ENCODE results near the gene SPPL2B. TPM values are rescaled to one million over a fixed set of nuclear protein-coding genes. Genes with fewer than 3 reads are reported as not detected.

SPPL2B gene
- total RNA-seq, 1 experiment from 2014 or later: 76.0 TPM

DNA sequence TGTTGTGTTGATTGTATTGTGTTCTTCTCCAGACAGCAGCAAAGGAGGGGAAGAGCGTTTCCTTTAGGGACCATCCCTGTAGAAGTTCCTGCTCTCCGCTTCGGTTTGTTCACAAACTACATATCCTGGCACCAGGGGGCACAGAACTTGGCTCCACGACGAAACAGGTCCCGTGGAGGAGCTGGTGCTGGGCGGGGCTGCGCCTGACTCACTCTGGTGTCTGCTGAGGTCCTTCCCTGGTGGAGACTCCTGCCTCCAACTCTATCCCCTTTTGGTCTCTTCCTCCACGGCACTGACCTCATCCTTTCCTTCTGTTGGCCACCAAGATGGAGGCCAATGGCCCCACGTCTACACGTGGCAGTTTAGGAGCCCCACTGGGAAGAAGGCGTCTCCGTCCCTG lies 46.3 kb downstream of the SPPL2B start:
- no peaks in the 10 kb centered on the region for H3K27me3 ChIP-seq (ENCODE audit: control insufficient read depth, insufficient read depth, low read length)
- in situ Hi-C loops (cut with HindIII; ENCODE audit: low pct_unique_long_range_greater_than_20kb, low sequenced_read_pairs) (no loop called here), intact Hi-C loops (cut with micrococcal nuclease; ENCODE audit: unreplicated experiment) (no loop called here)
- H3K4me1 ChIP-seq (ENCODE audit: control insufficient read depth, insufficient read depth, low read length): no peaks in the 10 kb centered on the region
- CTCF ChIA-PET: no interaction called here
- no TSS peak for BruUV-seq (replicated peaks)
- H3K4me3 ChIP-seq (ENCODE audit: low read depth in 2 of 2, low read length in 2 of 2): no peak overlapping the region
- no peak for ATAC-seq
- no peaks in the 10 kb centered on the region for H3K36me3 ChIP-seq (ENCODE audit: control insufficient read depth, insufficient read depth, low read length)
- DNase-seq (ENCODE audit: low read depth, low spot score): no peak
- TF ChIP-seq TCF7L2 (IDR thresholded peaks at IDR 0.05; ENCODE audit: low read depth, low read length) (no peak), POLR2AphosphoS5 (IDR thresholded peaks at IDR 0.05; ENCODE audit: low read depth, low read length) (no peak), SIN3A (IDR thresholded peaks at IDR 0.05; ENCODE audit: borderline replicate concordance, insufficient read depth, low read depth, low read length) (no peak)
- TF ChIP-seq, protein P1, sequence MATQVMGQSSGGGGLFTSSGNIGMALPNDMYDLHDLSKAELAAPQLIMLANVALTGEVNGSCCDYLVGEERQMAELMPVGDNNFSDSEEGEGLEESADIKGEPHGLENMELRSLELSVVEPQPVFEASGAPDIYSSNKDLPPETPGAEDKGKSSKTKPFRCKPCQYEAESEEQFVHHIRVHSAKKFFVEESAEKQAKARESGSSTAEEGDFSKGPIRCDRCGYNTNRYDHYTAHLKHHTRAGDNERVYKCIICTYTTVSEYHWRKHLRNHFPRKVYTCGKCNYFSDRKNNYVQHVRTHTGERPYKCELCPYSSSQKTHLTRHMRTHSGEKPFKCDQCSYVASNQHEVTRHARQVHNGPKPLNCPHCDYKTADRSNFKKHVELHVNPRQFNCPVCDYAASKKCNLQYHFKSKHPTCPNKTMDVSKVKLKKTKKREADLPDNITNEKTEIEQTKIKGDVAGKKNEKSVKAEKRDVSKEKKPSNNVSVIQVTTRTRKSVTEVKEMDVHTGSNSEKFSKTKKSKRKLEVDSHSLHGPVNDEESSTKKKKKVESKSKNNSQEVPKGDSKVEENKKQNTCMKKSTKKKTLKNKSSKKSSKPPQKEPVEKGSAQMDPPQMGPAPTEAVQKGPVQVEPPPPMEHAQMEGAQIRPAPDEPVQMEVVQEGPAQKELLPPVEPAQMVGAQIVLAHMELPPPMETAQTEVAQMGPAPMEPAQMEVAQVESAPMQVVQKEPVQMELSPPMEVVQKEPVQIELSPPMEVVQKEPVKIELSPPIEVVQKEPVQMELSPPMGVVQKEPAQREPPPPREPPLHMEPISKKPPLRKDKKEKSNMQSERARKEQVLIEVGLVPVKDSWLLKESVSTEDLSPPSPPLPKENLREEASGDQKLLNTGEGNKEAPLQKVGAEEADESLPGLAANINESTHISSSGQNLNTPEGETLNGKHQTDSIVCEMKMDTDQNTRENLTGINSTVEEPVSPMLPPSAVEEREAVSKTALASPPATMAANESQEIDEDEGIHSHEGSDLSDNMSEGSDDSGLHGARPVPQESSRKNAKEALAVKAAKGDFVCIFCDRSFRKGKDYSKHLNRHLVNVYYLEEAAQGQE (IDR thresholded peaks at IDR 0.05; ENCODE audit: insufficient read depth in 1 of 2, low read depth in 2 of 2, low read length in 1 of 2): no peak
- TF ChIP-seq, protein P2, sequence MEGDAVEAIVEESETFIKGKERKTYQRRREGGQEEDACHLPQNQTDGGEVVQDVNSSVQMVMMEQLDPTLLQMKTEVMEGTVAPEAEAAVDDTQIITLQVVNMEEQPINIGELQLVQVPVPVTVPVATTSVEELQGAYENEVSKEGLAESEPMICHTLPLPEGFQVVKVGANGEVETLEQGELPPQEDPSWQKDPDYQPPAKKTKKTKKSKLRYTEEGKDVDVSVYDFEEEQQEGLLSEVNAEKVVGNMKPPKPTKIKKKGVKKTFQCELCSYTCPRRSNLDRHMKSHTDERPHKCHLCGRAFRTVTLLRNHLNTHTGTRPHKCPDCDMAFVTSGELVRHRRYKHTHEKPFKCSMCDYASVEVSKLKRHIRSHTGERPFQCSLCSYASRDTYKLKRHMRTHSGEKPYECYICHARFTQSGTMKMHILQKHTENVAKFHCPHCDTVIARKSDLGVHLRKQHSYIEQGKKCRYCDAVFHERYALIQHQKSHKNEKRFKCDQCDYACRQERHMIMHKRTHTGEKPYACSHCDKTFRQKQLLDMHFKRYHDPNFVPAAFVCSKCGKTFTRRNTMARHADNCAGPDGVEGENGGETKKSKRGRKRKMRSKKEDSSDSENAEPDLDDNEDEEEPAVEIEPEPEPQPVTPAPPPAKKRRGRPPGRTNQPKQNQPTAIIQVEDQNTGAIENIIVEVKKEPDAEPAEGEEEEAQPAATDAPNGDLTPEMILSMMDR (IDR thresholded peaks at IDR 0.05): no peak
- no peak overlapping the region for H3K27ac ChIP-seq (ENCODE audit: low read length)
- no peaks in the 10 kb centered on the region for H3K9me3 ChIP-seq (ENCODE audit: control insufficient read depth, insufficient read depth, low read depth, low read length)
- POLR2A ChIA-PET: no interaction called here

DNA sequence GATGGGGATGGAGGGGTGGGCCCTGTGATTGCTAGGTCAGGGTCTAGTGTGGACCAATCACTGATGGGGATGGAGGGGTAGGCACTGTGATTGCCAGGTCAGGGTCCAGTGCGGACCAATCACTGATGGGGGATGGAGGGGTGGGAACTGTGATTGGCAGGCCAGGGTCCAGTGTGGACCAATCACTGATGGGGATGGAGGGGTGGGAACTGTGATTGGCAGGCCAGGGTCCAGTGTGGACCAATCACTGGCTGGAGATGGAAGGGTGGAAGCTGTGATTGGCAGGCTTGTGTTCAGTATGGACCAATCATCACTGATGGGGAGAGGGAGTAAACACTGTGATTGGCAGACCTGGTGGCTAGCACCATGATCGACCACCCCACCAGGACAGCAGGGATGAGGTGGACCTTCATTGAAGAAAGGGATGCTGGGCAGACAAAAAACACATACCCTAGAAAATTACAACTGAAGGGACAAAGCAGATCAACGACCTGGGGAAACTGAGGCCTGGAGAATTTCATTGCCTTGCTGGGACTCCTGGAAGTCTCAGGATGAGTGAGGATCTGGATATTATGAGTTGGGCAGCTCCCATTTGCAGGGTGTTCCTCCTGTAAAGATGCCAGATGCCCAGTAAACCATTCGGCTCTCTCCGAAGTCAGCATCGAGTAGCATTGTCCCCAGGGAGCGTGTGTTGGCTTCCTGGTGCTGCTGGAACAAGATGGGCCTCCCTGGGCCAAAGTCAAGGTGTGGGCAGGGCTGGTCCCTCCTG lies 47.1 kb downstream of the SPPL2B start:
- ATAC-seq (0 out of 2 replicates have a peak, but pooled peaks have one; percentile 27), DNase-seq (ENCODE audit: low read depth, low spot score) (no peak)
- Histone ChIP-seq H3K9me3 (ENCODE audit: control insufficient read depth, insufficient read depth, low read depth, low read length) (no peaks in the 10 kb centered on the region), H3K36me3 (ENCODE audit: control insufficient read depth, insufficient read depth, low read length) (no peaks in the 10 kb centered on the region), H3K4me3 (ENCODE audit: low read depth in 2 of 2, low read length in 2 of 2) (no peak overlapping the region), H3K27me3 (ENCODE audit: control insufficient read depth, insufficient read depth, low read length) (no peaks in the 10 kb centered on the region), H3K4me1 (ENCODE audit: control insufficient read depth, insufficient read depth, low read length) (no peaks in the 10 kb centered on the region), H3K27ac (ENCODE audit: low read length) (no peak overlapping the region)
- CTCF ChIA-PET: interaction anchor here (0.6 kb wide), 1 partner anchor 16 kb away, joined by 4 read pairs; no protein-coding TSS in a partner anchor
- POLR2A ChIA-PET: no interaction called here
- TF ChIP-seq SIN3A (IDR thresholded peaks at IDR 0.05; ENCODE audit: borderline replicate concordance, insufficient read depth, low read depth, low read length): no peak
- in situ Hi-C loops (cut with HindIII; ENCODE audit: low pct_unique_long_range_greater_than_20kb, low sequenced_read_pairs): no loop called here
- intact Hi-C loops (cut with micrococcal nuclease; ENCODE audit: unreplicated experiment): no loop called here
- BruUV-seq (replicated peaks): no TSS peak

Data from Panc1 (cell line).